ENCODE results near the gene ACKR3.

Gene ACKR3

DNA sequence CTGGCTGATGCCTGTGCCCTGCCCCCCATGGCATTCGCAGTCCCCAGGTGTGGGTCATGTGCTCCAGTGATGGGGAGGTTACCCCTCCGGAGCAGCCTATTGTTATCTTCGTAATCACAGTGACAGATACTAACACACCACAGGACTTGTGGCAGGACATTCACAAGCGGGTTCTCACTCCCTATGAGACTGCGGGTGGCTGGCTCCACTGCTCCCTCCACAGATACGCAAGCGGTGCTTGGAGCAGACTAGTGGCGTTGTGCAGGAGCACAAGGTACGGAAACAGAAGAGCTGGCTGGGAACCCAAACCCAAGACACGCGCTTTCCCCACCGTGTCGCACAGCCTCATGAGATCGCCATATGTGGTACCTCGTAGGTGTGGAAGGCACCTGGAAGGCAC, 52.2 kb downstream of the ACKR3 start:
- TF ChIP-seq, protein P1, sequence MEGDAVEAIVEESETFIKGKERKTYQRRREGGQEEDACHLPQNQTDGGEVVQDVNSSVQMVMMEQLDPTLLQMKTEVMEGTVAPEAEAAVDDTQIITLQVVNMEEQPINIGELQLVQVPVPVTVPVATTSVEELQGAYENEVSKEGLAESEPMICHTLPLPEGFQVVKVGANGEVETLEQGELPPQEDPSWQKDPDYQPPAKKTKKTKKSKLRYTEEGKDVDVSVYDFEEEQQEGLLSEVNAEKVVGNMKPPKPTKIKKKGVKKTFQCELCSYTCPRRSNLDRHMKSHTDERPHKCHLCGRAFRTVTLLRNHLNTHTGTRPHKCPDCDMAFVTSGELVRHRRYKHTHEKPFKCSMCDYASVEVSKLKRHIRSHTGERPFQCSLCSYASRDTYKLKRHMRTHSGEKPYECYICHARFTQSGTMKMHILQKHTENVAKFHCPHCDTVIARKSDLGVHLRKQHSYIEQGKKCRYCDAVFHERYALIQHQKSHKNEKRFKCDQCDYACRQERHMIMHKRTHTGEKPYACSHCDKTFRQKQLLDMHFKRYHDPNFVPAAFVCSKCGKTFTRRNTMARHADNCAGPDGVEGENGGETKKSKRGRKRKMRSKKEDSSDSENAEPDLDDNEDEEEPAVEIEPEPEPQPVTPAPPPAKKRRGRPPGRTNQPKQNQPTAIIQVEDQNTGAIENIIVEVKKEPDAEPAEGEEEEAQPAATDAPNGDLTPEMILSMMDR (conservative IDR thresholded peaks at IDR 0.05) = no peak

DNA sequence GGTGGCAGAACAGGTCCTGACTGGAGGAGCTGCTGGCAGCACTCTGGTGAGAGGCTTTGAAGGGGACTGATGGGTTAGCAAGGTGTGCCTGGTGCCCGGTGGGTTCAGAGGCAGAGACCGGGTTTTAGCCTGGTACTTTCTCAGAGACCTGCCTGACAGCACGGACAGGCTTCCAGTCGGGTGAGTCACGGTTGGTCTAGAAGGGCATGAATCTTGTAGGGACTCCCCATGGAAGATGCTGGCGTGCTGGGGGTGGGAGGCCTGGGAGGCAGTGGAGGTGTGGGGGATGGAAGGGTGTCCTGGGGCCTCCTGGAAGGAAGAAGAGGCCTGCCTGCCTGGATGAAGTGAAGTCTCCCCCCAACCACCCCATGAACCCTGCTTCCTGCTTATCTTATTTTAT, 52.6 kb downstream of the ACKR3 start:
- H3K27ac ChIP-seq = no peak overlapping the region
- TF ChIP-seq, protein P1 (conservative IDR thresholded peaks at IDR 0.05) = no peak

More for the DNA sequence above, 52.2 kb downstream of the ACKR3 start:
- no peak overlapping the region for H3K27ac ChIP-seq

DNA sequence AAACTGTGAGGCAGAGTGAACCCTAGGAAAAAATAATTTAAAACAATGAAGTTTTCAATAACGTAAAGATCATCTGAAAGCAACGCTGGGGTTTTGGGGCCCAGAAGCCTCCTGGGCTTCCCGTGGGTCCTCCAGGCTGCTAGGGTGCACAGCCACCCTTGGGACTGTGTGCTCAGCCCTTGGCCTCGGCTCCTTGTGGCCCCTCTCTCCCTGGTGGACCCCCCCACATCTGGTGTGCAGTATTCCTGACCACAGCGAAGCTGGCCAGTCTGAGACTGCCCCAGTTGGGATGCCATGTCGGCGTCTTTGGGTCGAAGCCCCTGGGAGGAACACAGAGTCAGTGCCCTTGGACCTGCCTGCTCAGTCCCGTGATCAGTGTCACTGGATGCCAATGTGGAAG, 53.0 kb downstream of the ACKR3 start:
- H3K27ac ChIP-seq = no peak overlapping the region
- TF ChIP-seq, protein P1 (conservative IDR thresholded peaks at IDR 0.05) = no peak

DNA sequence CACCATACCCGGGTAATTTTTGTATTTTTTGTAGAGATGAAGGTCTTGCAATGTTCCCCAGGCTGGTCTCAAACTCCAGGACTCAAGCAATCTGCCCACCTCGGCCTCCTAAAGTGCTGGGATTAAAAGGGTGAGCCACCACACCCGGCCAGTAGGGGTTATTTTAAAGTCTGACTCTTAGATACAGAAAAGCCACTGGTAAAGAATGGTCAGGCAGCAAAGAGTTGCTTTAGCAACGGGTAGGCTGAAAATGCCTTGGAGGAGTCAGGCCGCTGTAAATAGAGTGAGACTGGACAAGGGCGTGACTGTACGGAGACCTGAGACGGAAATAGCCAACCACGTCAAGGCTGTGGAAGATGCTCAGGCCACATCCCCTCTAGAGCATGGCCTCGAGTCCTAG, 54.2 kb downstream of the ACKR3 start:
- H3K27ac ChIP-seq = no peak overlapping the region
- TF ChIP-seq, protein P1 (conservative IDR thresholded peaks at IDR 0.05) = no peak

DNA sequence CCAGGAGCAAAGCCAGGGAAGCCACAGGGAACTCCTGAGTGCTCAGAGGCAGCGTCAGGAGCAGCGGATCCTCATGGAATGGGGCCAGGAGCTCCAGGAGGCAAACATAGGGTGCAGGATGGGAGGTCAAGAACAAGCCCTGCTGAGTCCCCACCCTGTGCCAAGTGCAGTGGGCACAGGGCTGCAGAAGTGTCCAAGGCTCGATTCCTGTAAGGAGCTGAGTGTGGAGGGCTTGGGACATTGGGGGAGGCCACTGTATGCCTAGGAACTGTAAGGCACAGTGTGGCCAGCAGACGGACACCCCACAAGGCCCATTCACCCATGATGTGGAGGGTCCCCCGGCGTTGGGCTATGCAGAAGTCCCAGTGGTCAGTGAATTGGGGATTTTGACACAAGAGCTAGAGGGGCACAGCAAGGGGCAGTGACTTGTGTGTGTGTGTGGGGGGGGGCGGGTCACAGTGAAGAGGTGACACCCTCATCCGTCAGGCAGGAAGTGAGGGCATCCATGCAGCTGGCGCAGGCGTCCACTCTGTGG, 55.6 kb downstream of the ACKR3 start:
- H3K27ac ChIP-seq = no peak overlapping the region
- TF ChIP-seq, protein P1 (conservative IDR thresholded peaks at IDR 0.05) = no peak

DNA sequence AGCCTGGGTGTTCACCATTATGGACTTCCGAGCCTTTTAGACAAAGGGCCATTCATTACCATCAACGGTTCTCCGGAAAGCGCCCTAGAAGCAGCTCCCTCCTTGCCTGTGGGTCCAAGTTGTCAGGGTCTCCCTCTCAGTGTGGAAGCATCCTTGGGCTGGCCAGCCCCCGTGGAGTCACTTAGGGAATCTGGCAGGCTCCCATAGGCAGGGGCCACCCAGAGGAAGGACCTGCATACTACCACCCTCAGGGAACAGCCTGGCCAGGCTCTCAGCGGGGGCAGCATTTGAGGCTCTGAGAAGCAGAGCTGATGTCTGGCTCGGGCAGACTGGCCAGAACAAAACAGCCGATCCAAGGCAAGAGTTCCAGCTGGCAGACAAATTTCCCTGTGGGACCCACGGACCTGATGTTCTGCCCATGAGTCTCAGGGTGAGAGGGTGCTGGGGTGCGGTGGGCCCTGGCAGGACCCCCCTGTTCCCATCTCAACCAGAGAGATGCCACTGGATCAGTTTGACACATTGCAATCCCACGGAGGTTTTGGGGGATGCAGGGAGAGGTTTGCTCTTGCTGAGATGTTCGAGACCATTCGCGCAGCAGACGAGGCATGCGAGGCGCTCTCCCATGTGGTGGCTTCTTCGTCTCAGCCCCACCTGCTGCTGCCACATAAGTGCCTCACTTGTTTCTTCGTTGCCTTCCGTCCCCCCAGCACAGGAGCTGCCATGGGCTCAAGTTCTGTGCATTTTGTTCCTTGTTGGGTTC, 56.9 kb downstream of the ACKR3 start:
- TF ChIP-seq, protein P1 (conservative IDR thresholded peaks at IDR 0.05) = no peak

DNA sequence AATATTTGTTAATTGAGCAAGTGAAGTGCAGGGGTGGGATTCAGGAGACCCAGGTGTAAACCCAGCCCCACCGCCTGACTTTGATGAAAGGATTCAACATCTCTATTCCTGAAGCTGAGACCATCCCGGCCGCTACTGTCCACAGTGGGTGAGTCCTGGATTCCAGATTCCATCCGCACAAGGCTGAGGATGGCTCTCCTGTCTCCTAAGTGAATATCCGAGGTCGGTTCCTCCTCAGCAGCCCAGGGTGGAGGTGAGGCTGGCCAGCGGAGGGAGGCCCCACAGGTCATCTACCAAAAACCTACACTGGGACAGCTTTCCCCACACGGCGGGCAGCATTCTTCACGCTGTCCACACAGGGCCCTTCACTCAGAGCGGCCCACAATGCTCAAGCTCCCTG, 57.6 kb downstream of the ACKR3 start:
- TF ChIP-seq, protein P1 (conservative IDR thresholded peaks at IDR 0.05) = no peak
- H3K27ac ChIP-seq = no peak overlapping the region

More for the DNA sequence above, 56.9 kb downstream of the ACKR3 start:
- no peak overlapping the region for H3K27ac ChIP-seq
